HG02678 (cell line): ENCODE data around the gene NEIL3.

Experiments
- ATAC-seq: cut with Tn5 transposase; IDR thresholded peaks from one replicate; pipeline ENCODE4 v1.9.1; 2021; ENCODE audit warnings: mild to moderate bottlenecking, moderate library complexity; ENCODE audit not compliant: unreplicated experiment

Gene NEIL3

GRCh38 chr4:177309522-177310371, at the start of gene NEIL3:
TSS of gene NEIL3 (plus strand) at chr4:177309874. CDS start at chr4:177309954, 80 bp downstream.
- ATAC-seq, result peak; percentile 86

- ATAC-seq, result no peak
These were observed 45.9 kb upstream of the NEIL3 start for GRCh38 chr4:177263818-177264217.

GRCh38 chr4:177264788-177265422, 44.8 kb upstream of the NEIL3 start:
- no peak for ATAC-seq

GRCh38 chr4:177265729-177266128, 43.9 kb upstream of the NEIL3 start:
- no peak for ATAC-seq

- no peak for ATAC-seq
These were observed 43.2 kb upstream of the NEIL3 start for GRCh38 chr4:177266506-177266905.

GRCh38 chr4:177267911-177268310, 41.8 kb upstream of the NEIL3 start:
- ATAC-seq, result no peak

- no peak for ATAC-seq
These were observed 38.6 kb upstream of the NEIL3 start for GRCh38 chr4:177271091-177271490.

GRCh38 chr4:177271915-177272766, 37.5 kb upstream of the NEIL3 start:
- no peak for ATAC-seq

GRCh38 chr4:177275999-177276398, 33.7 kb upstream of the NEIL3 start:
- ATAC-seq, result no peak

- ATAC-seq, result no peak
These were observed 28.2 kb upstream of the NEIL3 start for GRCh38 chr4:177281351-177281909.

- ATAC-seq, result no peak
These were observed 27.3 kb upstream of the NEIL3 start for GRCh38 chr4:177282284-177282835.

- no peak for ATAC-seq
These were observed 26.5 kb upstream of the NEIL3 start for GRCh38 chr4:177283167-177283566.

- no peak for ATAC-seq
These were observed 23.7 kb upstream of the NEIL3 start for GRCh38 chr4:177285953-177286352.

GRCh38 chr4:177287255-177287654, 22.4 kb upstream of the NEIL3 start:
- no peak for ATAC-seq

GRCh38 chr4:177288335-177288734, 21.3 kb upstream of the NEIL3 start:
- no peak for ATAC-seq

GRCh38 chr4:177290780-177291179, 18.9 kb upstream of the NEIL3 start:
- ATAC-seq, result no peak

GRCh38 chr4:177292171-177292570, 17.5 kb upstream of the NEIL3 start:
- no peak for ATAC-seq

GRCh38 chr4:177293208-177294033, 16.3 kb upstream of the NEIL3 start:
- ATAC-seq, result no peak

- ATAC-seq, result no peak
These were observed 11.8 kb upstream of the NEIL3 start for GRCh38 chr4:177297785-177298391.
